GM15510 (cell line): ENCODE measurements around the gene TCIRG1.

Source experiments
- POLR2A ChIP-seq: IDR thresholded peaks from 3 replicates; pipeline ENCODE4 v1.6.1; 2011; ENCODE audit warnings: borderline replicate concordance; ENCODE audit not compliant: insufficient read length; ENCODE audit errors: extremely low read depth

TCIRG1 gene

DNA sequence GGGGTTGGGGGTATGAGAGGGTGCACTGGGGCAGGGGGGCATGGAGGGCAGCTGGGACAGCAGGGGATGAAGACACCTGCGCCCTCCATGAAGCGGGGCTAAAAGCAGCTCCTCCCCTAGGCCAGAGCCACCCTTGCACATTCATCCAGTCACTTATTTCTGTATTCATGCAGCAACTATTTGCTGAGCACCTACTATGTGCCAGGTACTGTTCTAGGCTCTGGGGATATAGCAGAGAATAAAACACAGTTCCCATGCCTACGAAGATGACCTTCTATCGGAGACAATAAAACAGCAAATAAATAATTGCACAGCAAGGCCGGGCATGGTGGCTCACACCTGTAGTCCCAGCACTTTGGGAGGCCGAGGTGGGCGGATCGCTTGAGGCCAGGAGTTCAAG is 23.4 kb upstream of the TCIRG1 start:
- TF ChIP-seq POLR2A: no peak

DNA sequence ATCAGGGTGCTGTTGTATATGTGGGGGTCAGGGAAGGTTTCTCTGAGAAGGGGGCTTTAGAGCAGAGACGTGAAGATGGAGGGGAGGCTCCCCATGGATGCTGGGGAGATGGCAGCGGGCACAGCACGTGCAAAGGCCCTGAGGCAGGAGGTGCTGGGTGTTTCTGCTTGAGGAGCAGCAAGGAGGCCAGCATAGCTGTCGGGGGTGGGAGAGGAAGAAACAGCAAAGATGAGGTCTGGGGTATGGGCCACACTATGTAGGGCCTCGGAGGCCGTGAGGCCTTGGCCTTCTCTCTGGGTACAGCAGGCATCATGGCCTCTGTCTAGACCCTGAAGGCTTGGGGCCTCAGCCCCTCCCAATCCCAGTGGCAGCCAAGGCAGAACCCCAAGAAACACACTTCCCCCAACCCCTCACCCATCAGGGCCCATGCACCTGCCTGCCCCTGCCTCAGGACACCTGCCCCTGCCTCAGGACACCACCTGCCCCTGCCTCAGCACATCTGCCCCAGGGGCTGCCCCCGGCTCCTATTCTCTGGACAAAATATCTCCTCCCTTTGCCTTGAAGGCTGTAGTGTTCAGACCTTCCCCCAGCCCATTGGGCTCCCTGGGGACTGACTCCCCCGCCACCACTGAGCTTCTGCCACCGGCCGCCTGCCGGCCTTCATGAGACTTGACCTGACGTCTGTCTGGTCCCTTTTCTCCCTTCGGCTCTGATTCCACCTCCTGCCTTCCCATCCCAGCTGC is 22.5 kb upstream of the TCIRG1 start:
- TF ChIP-seq POLR2A: no peak

DNA sequence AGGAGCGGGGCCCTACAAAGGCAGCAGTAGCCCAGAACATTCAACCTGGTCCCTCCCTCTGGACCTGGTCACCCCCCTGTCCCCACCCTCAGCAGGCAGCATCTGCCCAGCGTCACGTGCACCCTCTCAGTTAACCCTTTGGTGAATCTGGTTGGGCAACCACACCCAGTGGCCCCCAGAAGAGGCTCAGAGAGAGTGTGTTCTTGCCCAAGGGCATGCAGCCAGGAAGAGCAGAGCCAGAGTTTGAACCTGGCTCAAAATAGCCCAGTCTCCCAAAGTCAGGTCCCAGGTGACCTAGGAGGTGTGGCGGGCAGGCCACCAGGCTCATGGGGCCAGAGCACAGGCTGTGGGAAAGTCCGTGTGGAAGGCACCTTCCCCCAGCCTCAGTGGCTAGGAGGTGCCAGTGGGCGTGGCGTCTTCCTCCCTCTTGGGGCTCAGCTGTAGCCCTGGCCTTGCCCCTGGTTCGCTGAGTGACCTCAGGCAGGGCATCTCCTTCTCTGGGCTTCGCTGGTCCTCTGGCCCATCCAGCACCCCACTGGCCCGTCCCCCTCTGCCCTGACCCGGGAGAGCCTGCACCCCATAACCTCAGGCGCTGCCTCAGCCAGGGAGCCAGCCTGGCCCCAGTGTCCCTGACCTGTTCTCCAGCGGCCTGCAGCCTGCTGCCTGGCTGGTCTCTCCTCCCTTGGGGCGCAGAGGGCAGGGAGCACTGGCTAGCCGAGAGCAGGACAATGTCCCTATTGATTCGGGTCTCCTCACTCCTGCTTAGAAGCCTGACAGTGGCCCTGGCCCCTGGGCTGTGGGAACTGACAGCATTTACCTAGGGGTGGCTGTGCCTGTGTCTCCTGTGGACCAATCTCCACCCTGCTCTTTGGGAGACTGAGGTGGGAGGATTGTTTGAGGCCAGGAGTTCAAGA is 21.7 kb upstream of the TCIRG1 start:
- TF ChIP-seq POLR2A: no peak

- no peak for TF ChIP-seq POLR2A
These were observed 20.7 kb upstream of the TCIRG1 start for GRCh38 chr11:68017980-68018729.

- TF ChIP-seq POLR2A: no peak
These were observed 20.1 kb upstream of the TCIRG1 start for GRCh38 chr11:68018730-68019190.

- no peak for TF ChIP-seq POLR2A
These were observed 19.3 kb upstream of the TCIRG1 start for GRCh38 chr11:68019486-68019885.

DNA sequence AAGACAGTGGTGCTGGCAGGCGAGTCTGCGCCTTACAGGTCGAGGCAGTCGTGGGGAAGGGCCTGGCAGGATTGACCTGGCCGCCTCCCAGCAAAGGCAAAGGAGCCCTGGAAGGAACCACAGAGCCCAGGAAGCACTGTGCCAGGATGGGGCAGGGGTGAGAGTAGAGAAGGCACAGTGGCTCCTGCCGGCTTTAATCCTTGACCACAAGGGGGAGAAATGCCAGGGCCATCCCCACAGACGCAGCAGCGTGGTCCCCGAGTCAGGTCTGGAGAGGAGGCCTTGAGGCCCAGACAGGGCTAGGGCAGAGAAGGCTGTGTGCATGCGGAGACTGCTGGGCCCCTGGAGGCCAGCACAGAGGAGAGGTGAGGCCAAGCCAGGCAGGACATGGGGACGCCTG is 18.2 kb upstream of the TCIRG1 start:
- TF ChIP-seq POLR2A: no peak

DNA sequence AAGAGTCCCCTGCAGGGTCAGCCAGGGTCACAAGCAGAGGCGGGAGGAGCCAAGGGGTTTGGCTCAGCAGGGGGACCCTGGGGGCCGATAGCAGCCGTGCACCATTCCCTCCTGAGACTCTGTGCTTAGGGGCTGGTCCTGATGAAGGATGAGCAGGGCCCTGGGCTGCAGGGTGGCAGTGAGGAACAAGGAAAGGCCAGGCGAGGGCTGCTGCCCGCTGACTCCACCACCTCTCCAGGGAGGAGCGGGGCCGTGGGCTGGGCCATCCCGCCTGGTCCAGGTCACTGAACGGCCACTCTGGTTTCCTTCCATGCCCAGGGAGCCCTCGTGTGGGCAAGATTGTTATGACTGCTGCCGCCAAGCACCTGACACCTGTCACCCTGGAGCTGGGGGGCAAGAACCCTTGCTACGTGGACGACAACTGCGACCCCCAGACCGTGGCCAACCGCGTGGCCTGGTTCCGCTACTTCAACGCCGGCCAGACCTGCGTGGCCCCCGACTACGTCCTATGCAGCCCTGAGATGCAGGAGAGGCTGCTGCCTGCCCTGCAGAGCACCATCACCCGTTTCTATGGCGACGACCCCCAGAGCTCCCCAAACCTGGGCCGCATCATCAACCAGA is 17.5 kb upstream of the TCIRG1 start:
- TF ChIP-seq POLR2A: no peak

DNA sequence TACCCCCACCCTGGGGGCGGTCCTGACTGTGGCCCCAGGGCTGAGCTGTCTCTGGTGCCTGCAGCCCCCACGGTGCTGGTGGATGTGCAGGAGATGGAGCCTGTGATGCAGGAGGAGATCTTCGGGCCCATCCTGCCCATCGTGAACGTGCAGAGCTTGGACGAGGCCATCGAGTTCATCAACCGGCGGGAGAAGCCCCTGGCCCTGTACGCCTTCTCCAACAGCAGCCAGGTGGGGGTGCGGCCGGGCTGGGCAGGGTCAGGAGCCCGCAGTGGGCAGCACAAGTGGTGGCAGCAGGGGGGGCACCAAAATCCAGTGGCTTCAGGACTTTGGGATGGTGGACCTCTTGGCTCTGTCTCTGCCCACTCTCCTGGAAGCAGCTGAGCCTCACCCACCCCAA is 16.3 kb upstream of the TCIRG1 start:
- TF ChIP-seq POLR2A: no peak

GRCh38 chr11:68024508-68024907 is 14.3 kb upstream of the TCIRG1 start:
- TF ChIP-seq POLR2A: no peak

GRCh38 chr11:68025047-68025446 is 13.8 kb upstream of the TCIRG1 start:
- no peak for TF ChIP-seq POLR2A

- no peak for TF ChIP-seq POLR2A
These were observed 12.3 kb upstream of the TCIRG1 start for GRCh38 chr11:68026391-68027105.

DNA sequence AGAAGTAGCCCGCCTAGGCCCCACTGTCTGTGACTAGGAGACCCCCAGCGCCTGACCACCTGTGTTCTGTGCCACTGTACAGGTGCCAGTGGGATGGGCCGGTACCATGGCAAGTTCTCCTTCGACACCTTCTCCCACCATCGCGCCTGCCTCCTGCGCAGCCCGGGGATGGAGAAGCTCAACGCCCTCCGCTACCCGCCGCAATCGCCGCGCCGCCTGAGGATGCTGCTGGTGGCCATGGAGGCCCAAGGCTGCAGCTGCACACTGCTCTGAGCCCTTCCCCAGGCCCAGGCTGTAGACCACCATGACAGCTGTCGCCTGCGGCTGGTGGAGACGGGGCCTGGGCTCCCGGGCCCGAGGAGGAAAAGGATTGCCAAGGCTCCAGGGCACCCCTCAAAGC is 11.2 kb upstream of the TCIRG1 start:
- no peak for TF ChIP-seq POLR2A

- TF ChIP-seq POLR2A: no peak
These were observed 9.9 kb upstream of the TCIRG1 start for GRCh38 chr11:68028802-68029545.
